HG02642 (cell line): ENCODE data around the gene ADARB2.

Experiments
- ATAC-seq: cut with Tn5 transposase; IDR thresholded peaks from one replicate; pipeline ENCODE4 v1.9.1; 2021; ENCODE audit warnings: mild to moderate bottlenecking; ENCODE audit not compliant: unreplicated experiment, poor library complexity

The ADARB2 gene

DNA sequence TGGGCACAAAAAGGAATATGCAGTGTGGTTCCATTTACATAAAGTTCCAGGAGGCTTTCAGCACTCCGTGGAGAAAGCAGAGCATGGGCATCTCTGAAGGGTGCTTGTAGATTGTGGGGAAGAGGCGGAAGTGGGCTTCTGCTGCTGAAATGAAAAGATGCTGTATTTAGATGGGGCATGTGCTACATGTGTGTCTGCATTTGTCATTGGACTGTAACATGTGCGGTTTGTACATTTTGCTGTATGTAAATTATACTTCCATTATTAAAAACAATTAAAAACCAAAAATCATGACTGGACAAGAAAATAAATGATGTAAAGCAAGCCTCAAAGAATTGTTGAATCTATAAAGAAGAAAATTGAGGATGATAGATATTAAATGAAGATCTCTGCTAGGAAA is 347.1 kb downstream of the ADARB2 start:
- no peak for ATAC-seq

- no peak for ATAC-seq
Measured at GRCh38 chr10:1384026-1384425, 353.3 kb downstream of the ADARB2 start.

- ATAC-seq, result no peak
Measured at GRCh38 chr10:1382711-1383110, 354.6 kb downstream of the ADARB2 start.

DNA sequence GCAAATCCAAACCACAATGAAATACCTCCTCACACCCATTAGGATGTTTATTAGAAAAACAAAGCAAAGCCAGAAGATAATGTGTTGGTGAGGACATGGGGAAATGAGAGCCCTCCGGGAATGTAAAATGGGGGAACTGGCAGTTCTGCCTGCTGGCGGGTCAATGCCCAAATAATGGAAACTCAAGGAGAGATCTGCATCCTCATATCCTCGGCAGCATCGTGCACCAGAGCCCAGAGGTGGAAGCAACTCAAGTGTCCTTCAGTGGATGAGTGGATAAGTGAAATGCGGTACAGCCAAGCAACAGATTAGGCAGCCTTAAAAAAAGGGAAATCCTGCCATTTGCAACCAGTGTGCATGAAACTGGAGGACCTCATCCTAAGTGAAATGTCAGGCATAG is 356.0 kb downstream of the ADARB2 start:
- ATAC-seq, result no peak

- no peak for ATAC-seq
Measured at GRCh38 chr10:1380088-1380671, 357.1 kb downstream of the ADARB2 start.

DNA sequence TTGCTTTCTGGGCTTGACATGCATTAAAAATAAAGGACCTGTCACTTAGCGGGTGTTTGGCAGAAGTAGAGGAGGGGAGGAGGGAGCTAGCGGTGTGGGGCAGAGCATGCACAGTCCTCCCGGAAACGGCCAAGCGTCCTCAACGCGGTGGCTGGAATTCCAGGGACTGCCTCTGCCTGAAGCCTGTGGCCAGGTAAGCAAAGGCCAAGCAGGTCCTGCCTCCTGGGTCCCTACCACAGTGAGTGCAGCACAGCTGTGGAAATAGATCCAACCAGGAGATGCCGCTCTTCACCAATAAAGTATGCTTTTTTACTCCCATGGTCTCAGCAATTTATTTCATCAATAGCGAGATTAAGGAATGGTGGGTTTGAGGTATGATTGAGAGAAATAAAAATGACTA is 357.7 kb downstream of the ADARB2 start:
- no peak for ATAC-seq

GRCh38 chr10:1378473-1378872 is 358.9 kb downstream of the ADARB2 start:
- ATAC-seq, result no peak

GRCh38 chr10:1377740-1378397 is 359.5 kb downstream of the ADARB2 start:
- ATAC-seq, result no peak

DNA sequence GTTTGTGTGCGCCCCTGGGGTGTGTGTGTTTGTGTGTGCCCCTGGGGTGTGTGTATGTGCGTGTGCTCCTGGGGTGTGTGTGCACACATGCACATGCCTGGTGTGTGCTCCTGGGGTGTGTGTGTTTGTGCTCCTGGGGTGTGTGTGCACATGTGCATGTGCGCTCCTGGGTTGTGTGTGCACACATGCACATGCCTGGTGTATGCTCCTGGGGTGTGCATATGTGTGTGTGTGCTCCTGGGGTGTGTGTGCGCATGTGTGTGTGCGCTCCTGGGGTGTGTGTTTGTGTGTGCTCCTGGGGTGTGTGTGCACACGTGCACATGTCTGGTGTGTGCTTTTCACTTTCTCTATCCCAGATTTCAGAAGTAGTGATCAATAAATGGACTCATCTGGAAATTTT is 360.1 kb downstream of the ADARB2 start:
- no peak for ATAC-seq

DNA sequence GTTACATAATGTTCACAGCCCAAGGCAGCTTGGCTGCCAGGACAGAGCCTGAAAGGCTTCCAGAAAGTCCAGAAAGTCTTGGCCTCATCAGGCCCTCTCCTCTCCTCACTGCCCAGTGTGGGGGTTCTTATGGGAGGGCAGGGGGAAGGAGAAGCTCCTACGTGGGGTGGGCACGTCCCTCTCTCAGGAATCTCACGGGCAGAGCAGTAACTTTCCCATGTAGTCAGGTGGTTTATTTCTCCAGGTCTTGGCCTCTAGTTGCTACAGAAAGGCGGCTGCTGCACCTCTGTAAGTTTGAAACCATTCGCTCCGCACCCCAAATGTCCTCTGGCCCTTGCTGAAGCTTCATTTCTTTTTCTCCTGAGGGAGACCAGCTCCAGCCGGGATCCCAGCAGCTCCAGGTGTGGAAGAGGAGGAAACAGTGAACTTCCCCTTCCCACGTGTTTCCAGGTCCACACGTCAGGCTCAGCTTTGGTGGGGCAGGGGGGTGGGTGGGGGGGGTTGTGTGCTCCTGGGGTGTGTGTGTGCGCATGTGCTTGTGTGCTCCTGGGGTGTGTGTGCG is 360.9 kb downstream of the ADARB2 start:
- ATAC-seq, result no peak

- no peak for ATAC-seq
Measured at GRCh38 chr10:1375346-1376170, 361.8 kb downstream of the ADARB2 start.

DNA sequence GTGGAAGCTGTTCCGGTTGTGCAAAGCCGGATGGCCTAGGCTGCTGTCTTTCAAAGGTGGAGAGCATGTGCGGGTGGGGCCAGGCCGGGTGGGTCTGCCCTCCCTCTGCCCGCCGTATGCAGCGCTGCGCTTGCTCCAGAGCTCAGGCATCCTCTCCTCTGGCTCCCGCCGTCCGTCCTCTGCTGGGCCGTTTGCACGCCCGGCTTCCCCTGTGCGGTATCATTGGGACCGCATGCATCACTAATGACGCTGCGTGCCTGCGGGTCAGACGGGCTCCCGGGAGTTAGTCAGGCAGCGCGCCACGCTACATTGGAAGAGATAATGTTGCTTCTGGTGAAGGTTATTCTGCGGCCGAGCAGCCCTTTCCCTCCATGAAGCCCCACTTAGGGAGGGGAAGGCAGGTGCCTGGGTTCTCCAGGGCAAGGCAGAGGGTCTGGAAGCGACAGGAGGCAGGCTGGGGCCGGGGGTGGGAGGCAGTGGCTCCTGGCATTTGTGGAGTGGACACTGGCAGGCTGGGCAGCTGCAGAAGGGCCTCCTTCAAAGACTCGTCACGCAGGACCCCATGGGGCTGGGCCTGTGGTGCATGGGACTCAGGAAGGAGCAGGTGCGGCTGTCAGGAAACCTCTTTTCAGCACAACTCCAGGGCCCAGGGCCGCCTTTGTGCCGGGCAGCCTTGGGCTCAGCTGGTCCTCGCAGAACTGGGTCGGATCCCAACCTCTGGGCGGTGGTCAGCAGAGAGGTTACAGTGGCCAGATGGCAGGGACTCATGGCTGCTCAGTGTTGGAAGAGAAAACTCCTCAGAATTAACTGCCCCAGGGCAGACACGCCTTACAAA is 362.6 kb downstream of the ADARB2 start:
- no peak for ATAC-seq

- ATAC-seq, result no peak
Measured at GRCh38 chr10:1373287-1373686, 364.0 kb downstream of the ADARB2 start.

DNA sequence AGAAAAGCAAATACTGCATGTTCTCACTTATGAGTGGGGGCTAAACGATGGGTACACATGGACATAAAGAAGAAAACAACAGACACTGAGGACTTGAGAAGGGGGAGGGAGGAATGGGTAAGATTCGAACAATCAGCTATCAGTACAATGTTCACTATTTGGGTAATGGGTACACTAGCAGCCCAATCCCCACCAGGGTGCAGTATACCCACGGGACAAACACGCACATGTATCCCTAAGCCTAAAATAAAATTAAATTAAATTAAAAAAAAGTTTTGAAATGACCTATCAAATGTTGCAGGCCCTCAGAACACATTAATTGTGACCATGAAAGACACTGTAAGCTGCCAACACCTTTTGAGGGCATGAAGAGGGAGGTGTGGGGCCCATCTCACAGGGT is 365.1 kb downstream of the ADARB2 start:
- no peak for ATAC-seq

GRCh38 chr10:1370298-1370697 is 367.0 kb downstream of the ADARB2 start:
- ATAC-seq, result no peak

DNA sequence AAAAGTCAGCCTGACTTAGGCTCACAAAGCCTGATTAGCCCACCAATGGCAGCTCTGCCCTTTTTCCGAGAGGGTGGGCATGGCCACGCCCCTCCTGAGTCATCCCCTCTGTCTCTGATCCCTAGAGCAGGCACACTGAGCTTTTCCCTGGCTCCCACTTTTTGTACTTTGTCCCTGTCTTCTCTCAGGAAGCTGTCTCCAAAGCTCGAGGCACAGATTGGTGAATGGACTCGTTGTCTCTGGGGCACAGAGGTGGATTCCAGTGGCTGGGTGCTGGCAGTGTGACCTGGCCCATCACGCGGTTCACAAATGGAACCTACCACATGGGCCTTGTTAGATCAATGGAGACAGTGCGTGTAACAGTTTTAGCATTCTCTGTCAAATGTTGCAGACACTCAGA is 367.7 kb downstream of the ADARB2 start:
- no peak for ATAC-seq

- no peak for ATAC-seq
Measured at GRCh38 chr10:1369197-1369596, 368.1 kb downstream of the ADARB2 start.

- ATAC-seq, result peak; percentile 77
Measured at GRCh38 chr10:1368842-1369171, 368.5 kb downstream of the ADARB2 start.

GRCh38 chr10:1367938-1368841 is 369.1 kb downstream of the ADARB2 start:
- no peak for ATAC-seq
